T-helper 17 cell (primary cell): ENCODE results near the gene STRA6. TPM values are rescaled to one million over a fixed set of nuclear protein-coding genes. Genes with fewer than 3 reads are reported as not detected.

Source experiments
- ATAC-seq: fragments of 150-1000 bp; cut with Tn5 transposase; 2 replicates; pipeline ENCODE4 v1.10.0; 2021; ENCODE audit warnings: mild to moderate bottlenecking, moderate library complexity
- DNase-seq, 3 donors: peaks; one replicate each; pipeline versions ENCODE4 v3.0.0 to v3.0.0-alpha.2; 2020 to 2021
- H3K9me3 ChIP-seq: one replicate; pipeline ENCODE4 v1.7.0; 2013; ENCODE audit warnings: low read length, mild to moderate bottlenecking; ENCODE audit not compliant: control insufficient read depth, poor library complexity, severe bottlenecking
- H3K27ac Mint-ChIP-seq: one replicate; pipeline ENCODE4 v1.8.0; 2022; ENCODE audit warnings: mild to moderate bottlenecking, moderate library complexity, mixed read lengths
- H3K27me3 Mint-ChIP-seq: one replicate; pipeline ENCODE4 v1.8.0; 2022; ENCODE audit warnings: mixed read lengths
- H3K36me3 Mint-ChIP-seq: one replicate; pipeline ENCODE4 v1.8.0; 2022; ENCODE audit warnings: low read depth, mixed read lengths
- H3K4me1 Mint-ChIP-seq: one replicate; pipeline ENCODE4 v1.8.0; 2022; ENCODE audit warnings: mild to moderate bottlenecking, mixed read lengths
- H3K4me3 Mint-ChIP-seq: one replicate; pipeline ENCODE4 v1.8.0; 2022; ENCODE audit warnings: mild to moderate bottlenecking, moderate library complexity, mixed read lengths
- total RNA-seq, 4 donors: library from RNA in 2 of 4; stranded (reverse) in 2 of 4; gene quantifications; one replicate each; pipeline ENCODE4 v1.2.3 and lab custom pipeline; 2022 to 2026

Gene STRA6, protein sequence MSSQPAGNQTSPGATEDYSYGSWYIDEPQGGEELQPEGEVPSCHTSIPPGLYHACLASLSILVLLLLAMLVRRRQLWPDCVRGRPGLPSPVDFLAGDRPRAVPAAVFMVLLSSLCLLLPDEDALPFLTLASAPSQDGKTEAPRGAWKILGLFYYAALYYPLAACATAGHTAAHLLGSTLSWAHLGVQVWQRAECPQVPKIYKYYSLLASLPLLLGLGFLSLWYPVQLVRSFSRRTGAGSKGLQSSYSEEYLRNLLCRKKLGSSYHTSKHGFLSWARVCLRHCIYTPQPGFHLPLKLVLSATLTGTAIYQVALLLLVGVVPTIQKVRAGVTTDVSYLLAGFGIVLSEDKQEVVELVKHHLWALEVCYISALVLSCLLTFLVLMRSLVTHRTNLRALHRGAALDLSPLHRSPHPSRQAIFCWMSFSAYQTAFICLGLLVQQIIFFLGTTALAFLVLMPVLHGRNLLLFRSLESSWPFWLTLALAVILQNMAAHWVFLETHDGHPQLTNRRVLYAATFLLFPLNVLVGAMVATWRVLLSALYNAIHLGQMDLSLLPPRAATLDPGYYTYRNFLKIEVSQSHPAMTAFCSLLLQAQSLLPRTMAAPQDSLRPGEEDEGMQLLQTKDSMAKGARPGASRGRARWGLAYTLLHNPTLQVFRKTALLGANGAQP
- total RNA-seq (not detected), total RNA-seq (lab: John Stamatoyannopoulos, UW) (0 to 0.08 reads per million in 2 donors)

DNA sequence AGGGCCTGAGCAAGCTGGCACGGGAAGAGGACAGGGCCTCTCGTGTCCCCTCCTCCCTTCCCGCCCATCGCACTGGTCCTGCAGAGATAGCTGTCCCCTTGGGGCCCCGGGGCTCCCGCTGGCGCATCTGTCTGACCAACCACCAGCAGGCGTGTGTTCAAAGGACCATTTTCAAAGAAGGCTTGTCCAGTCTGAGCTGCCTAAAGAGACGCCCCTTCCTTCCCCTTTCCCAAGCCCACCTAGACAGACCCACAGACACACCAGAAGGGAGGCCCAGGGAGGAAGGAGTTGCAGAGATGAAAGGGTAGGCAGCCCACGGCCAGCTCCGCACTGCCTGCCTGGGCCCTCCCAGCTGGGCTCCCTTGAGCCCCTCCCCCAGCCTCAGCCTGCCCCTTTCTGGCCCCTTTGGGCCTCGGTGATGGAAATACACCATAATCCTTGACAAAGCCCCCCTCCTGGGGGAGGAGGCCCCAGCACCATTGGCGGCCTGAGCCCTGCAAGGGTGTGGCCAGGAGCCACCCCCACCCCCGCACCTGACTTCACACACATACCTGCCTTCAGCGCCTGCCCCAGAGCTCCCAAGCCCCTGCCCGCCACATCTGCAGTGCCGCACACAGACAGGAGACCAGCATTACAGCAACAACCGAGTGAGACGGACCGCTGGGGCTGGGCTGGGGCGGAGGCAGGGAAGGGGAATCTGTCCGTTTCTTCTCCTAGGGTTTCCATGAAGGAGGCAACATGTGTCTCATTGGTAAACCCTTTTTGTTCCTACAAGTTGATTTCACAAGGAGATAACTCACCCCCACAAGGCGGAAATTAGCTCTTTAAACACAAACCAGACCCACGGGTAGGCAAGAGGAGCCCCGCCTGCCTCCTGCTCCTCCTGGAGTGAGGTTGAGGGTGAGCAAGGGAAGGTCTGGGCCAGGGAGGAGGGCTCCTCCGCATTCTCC is at the start of gene STRA6:
Gene STRA6 (minus strand): TSS at position 336 of the 950 bp plus-strand sequence. CDS start 520 bp downstream, outside the sequence.
- DNase-seq: no peak
- no peak within 1 kb of the TSS for H3K4me3 Mint-ChIP-seq
- no peaks in the 10 kb centered on the region for H3K9me3 ChIP-seq
- peaks cover 10% of the 10 kb centered on the region for H3K36me3 Mint-ChIP-seq
- no peak within 1 kb of the TSS for H3K27ac Mint-ChIP-seq
- ATAC-seq: no peak
- peaks cover 4% of the 10 kb centered on the region for H3K4me1 Mint-ChIP-seq
- peaks cover 80% of the 10 kb centered on the region for H3K27me3 Mint-ChIP-seq

GRCh38 chr15:74252291-74252690 is 49.7 kb upstream of the STRA6 start:
- H3K4me3 Mint-ChIP-seq: no peak overlapping the region
- H3K9me3 ChIP-seq: no peaks in the 10 kb centered on the region
- DNase-seq (no peak), ATAC-seq (no peak)
- H3K27ac Mint-ChIP-seq: no peak overlapping the region
- H3K27me3 Mint-ChIP-seq: peaks cover 49% of the 10 kb centered on the region
- peaks cover 2% of the 10 kb centered on the region for H3K36me3 Mint-ChIP-seq
- no peaks in the 10 kb centered on the region for H3K4me1 Mint-ChIP-seq

DNA sequence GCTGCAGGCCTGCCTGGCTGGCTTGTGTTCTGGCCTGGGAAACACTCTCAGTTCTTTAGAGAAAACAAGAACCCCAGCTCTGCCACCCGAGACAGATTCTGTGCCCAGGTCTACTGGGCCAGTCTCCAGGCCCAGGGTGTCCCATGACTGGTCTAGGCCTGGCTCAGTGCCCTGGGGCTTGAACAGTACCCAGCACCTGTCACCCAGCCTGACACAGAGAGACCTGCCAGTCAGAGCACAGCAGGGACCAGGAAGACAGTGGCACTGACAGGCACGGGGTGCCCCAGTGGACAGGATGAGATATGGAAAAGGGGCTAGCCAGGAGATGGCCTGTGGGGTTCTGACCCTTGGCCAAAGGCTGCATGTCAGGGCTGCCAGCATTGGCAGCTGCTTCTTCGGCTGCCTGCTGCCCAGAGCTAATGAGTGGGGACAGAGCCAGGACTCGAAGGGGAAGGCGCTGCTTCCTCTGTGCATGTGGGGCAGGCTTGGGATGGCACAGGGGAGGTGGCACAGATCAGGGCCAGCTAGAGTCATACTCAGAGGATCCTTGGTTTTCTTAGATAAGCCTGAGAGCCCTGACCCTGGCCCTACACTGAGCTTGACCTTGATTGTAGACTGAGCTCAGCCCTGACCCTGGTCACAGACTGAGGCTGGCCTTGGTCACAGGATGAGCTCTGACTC is 48.7 kb upstream of the STRA6 start:
- H3K27ac Mint-ChIP-seq: no peak overlapping the region
- H3K36me3 Mint-ChIP-seq: peaks cover 2% of the 10 kb centered on the region
- no peak overlapping the region for H3K4me3 Mint-ChIP-seq
- H3K9me3 ChIP-seq: no peaks in the 10 kb centered on the region
- ATAC-seq: no peak
- DNase-seq: no peak
- H3K27me3 Mint-ChIP-seq: peaks cover 47% of the 10 kb centered on the region
- H3K4me1 Mint-ChIP-seq: no peaks in the 10 kb centered on the region

GRCh38 chr15:74250266-74250665 is 47.7 kb upstream of the STRA6 start:
- Mint-ChIP-seq H3K27ac (no peak overlapping the region), H3K4me1 (no peaks in the 10 kb centered on the region), H3K4me3 (no peak overlapping the region), H3K36me3 (peaks cover 2% of the 10 kb centered on the region), H3K27me3 (peaks cover 51% of the 10 kb centered on the region)
- no peak for DNase-seq
- ATAC-seq: no peak
- H3K9me3 ChIP-seq: no peaks in the 10 kb centered on the region

GRCh38 chr15:74245342-74245931 is 42.9 kb upstream of the STRA6 start:
- no peaks in the 10 kb centered on the region for H3K9me3 ChIP-seq
- Mint-ChIP-seq H3K27me3 (peaks cover 74% of the 10 kb centered on the region), H3K4me3 (no peak overlapping the region), H3K36me3 (peaks cover 11% of the 10 kb centered on the region), H3K27ac (no peak overlapping the region), H3K4me1 (peaks cover 9% of the 10 kb centered on the region)
- ATAC-seq: no peak
- no peak for DNase-seq

DNA sequence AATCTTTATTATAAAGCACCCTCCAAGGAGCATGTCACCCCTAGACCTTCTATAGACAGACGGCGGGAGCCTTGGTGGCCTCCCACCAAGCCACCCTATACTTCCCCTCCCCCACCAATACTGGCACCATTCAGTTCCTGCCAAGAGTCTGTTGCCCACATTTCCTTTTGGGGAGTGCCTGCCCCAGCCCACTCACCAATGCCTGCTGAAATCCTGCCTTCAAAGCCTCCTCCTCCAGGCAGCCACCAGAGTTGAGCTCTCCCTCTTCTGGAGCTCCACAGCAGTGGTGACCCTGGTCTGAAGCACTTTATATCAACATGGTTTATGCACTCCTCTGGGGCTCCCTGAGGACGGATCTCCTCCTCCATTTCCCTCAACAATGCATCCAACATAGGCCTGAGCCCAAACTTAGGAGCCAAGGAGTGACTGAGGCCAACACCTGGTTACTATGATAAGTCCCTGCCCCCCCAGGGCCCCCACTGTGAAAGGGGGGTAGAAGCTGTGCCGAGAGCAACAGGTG is 42.3 kb upstream of the STRA6 start:
- H3K9me3 ChIP-seq: no peaks in the 10 kb centered on the region
- peak overlapping the region; percentile 29 for H3K27ac Mint-ChIP-seq
- H3K4me3 Mint-ChIP-seq: no peak overlapping the region
- H3K36me3 Mint-ChIP-seq: peaks cover 11% of the 10 kb centered on the region
- DNase-seq (no peak), ATAC-seq (no peak)
- peaks cover 69% of the 10 kb centered on the region for H3K27me3 Mint-ChIP-seq
- H3K4me1 Mint-ChIP-seq: peaks cover 9% of the 10 kb centered on the region

- Mint-ChIP-seq H3K4me1 (peaks cover 9% of the 10 kb centered on the region), H3K27ac (no peak overlapping the region), H3K4me3 (no peak overlapping the region), H3K27me3 (peaks cover 65% of the 10 kb centered on the region), H3K36me3 (peaks cover 11% of the 10 kb centered on the region)
- DNase-seq (no peak), ATAC-seq (no peak)
- H3K9me3 ChIP-seq: no peaks in the 10 kb centered on the region
Measured at GRCh38 chr15:74243431-74243830, 40.8 kb upstream of the STRA6 start.

GRCh38 chr15:74242441-74243185 is 40.0 kb upstream of the STRA6 start:
- Mint-ChIP-seq H3K27me3 (peaks cover 62% of the 10 kb centered on the region), H3K4me1 (peaks cover 9% of the 10 kb centered on the region), H3K4me3 (no peak overlapping the region), H3K27ac (no peak overlapping the region), H3K36me3 (peaks cover 11% of the 10 kb centered on the region)
- H3K9me3 ChIP-seq: no peaks in the 10 kb centered on the region
- ATAC-seq: no peak
- no peak for DNase-seq

DNA sequence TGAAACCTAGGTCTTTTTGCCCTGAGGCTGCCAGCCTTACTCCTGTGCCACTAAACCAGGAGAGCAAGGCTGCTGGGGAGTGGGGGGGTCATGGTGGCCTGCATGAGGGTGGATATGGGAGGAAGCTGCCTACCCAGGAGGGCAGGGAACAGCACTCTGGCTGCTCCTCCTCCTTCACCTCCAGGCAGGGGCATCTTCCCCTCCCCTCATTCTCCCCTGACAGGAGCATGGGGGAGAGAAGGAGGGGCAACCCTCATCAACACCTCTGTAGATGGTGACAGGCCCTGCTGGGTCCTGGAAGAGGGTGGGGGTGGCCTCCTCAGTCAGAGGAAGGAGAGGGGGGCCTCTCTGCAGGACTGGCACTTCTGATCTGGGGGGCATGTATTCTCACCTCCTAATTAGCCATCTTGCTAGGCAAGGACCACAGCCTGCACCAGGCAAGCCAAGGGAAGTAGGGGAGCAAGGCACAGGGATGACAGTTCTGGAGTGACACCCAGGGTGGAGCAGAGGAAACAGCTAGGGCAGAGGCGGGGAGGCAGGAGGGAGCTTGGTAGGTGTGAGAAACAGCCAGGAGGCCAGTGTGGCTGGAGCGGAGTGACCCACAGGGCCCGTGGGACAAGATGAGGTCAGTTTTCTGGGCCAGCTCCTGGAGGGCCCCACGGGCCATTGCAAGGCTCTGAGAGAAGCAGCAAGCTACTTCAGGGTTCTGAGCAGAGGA is 38.5 kb upstream of the STRA6 start:
- DNase-seq: no peak
- Mint-ChIP-seq H3K4me1 (peaks cover 9% of the 10 kb centered on the region), H3K27ac (no peak overlapping the region), H3K36me3 (peaks cover 11% of the 10 kb centered on the region), H3K4me3 (no peak overlapping the region), H3K27me3 (peaks cover 53% of the 10 kb centered on the region)
- ATAC-seq: no peak
- H3K9me3 ChIP-seq: no peaks in the 10 kb centered on the region

DNA sequence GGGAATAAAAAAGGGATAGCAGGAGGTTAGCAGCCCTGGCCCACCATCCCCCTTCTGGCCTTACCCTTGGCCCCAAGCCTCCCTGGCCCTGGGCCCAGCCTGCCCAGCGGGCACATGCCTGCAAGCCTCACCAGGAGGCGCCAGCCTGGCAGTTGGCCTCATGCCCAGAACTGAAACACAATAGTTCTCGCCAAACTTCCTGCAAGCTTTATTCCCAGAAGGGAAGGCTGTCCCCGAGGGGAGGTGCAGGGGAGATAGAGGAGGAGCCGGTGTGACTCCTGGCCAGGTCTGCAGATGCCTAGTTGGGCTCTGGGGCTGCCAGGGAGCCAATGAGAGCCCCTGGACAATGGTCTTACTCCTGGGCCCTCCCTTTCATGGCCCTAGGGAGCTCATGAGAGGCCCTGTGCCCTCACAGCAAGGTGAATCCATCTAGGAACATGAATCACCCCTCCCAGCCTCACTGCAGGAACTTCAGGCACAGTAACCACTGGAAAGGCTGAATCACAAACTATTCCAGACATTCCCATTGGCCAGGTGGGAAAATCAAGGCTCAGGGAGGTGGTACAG is 37.5 kb upstream of the STRA6 start:
- DNase-seq: no peak
- no peaks in the 10 kb centered on the region for H3K9me3 ChIP-seq
- Mint-ChIP-seq H3K4me3 (no peak overlapping the region), H3K27ac (no peak overlapping the region), H3K36me3 (peaks cover 11% of the 10 kb centered on the region), H3K27me3 (peaks cover 47% of the 10 kb centered on the region), H3K4me1 (peaks cover 9% of the 10 kb centered on the region)
- no peak for ATAC-seq
